ENCODE results near the gene TAS2R40.

Gene TAS2R40

GRCh38 chr7:143223784-143224183 is 1.9 kb downstream of the TAS2R40 start:
- DNase-seq, result no peak

GRCh38 chr7:143225047-143225446 is 3.2 kb downstream of the TAS2R40 start:
- DNase-seq, result no peak

- DNase-seq, result no peak
These were observed 6.0 kb downstream of the TAS2R40 start for GRCh38 chr7:143227806-143228205.

DNA sequence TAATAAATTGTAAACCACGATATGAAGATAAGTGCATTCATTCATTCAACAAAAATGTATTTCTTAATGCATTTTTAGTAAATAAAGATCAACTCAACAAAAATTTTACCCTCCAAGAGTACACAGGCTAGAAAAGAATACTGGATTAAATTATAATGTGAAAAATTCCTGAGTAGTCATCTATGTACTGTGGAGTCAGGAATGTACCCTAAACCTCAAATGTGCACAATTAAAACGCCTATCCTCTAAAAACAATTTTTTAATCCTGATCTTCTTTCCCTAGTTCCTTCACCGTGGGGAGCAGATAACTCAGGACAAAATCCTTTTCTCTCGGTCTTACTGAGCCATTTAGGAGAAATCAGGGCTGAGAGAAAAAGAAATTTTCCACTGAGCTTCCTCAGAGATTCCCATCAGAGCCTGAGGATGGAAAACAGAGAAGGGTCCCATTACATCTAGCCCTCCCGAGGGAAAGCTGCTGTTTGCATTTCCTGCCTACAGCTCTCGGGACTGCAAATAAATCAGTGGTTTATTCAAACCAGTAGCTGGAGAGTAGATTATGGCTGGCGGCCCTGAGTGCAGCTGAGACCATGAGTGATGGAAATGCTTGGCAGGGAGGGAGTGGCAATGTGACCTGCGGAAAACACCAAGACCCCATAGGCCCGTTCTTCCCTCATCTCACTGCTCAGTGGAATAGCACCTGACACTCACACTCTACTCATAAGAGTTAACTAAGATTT is 7.4 kb downstream of the TAS2R40 start:
- DNase-seq, result peak in 12 of 51 donors; percentile 5 to 43 (median 16)

GRCh38 chr7:143230602-143231457 is 9.0 kb downstream of the TAS2R40 start:
- DNase-seq, result no peak

DNA sequence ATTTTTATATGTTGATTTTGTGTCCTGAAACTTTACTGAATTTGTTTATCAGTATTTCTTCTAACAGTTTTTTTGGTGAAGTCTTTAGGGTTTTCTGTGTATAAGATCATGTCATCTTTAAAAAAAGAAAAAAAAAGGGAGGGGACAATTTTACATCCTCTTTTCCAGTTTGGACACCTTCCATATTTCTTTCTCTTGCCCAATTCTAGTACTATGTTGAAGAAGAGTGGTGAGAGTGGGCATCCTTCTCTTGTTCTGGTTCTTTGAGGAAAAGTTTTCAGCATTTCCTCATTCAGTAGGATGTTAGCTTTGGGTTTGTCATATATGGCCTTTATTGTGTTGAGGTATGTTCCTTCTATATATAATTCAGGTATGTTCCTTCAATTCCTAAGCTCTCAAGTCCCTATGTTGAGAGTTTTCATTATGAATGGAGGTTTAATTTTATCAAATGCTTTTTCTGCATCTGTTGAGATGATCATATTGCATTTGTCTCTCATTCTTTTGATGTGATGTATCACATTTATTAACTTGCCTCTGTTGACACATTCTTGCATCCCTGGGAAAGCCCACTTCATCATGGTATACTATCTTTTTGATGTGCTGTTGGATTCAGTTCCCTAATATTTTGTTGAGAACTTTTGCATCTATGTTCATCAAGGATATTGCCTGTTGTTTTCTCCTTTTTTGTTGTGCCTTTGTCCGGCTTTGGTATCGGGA is 12.1 kb downstream of the TAS2R40 start:
- no peak for DNase-seq

GRCh38 chr7:143234533-143234875 is 12.7 kb downstream of the TAS2R40 start:
- DNase-seq, result no peak

DNA sequence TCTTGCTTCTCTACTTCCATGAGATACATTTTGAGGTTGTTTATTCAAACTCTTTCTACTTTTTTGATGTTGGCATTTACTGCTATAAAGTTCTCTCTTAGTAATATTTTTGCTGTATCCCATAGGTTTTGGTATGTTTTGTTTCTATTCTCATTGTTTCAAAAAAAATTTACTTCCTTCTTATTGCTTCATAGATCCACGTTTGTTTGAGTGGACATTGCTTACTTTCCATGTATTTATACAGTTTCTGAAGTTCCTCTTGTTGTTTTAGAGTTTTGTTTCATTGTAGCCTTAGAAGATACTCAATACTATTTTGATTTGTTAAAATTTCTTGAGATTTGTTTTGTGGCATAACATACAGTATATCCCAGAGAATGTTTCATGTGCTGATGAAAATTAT is 13.7 kb downstream of the TAS2R40 start:
- DNase-seq, result no peak

DNA sequence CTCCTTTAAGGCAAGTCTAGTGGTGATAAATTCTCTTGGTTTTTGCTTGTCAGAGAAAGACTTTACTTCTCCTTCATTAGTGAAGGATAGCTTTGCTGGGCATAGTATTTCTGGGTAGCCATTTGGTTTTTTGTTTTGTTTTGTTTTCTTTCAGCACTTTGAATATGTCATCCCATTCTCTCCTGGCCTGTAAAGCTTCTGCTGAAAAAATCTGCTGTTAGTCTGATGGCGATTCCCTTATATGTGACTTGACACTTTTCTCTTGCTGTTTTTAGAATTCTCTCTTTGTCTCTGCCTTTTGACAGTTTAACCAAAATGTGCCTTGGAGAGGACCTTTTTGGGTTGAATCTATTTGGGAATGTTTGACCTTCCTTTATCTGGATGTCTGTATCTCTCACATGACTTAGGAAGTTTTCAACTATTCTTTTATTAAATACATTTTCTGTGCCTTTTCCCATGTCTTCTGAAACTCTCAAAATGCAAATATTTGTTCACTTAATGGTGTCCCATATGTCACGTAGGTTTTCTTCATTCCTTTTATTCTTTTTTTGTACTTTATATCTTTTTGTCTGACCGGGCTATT is 14.7 kb downstream of the TAS2R40 start:
- no peak for DNase-seq

DNA sequence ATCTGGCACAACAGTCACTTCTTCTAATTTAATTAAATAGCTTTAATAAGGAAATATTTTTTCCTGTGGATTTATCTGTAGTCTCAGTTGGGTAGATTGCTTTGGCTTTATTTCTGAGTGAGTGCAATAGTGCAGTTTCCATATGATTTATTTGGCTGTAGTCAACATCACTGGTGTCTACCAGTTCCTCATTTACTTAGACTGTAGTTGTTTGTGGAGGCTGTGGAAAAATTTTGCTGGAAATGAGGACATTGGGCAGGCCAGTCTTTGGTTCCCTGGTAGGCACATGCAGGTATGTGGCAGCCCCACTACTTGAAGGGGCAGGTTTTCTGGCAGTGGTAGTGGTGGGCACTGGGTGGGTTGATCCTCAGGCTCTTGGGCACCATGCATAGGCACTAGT is 15.5 kb downstream of the TAS2R40 start:
- no peak for DNase-seq

DNA sequence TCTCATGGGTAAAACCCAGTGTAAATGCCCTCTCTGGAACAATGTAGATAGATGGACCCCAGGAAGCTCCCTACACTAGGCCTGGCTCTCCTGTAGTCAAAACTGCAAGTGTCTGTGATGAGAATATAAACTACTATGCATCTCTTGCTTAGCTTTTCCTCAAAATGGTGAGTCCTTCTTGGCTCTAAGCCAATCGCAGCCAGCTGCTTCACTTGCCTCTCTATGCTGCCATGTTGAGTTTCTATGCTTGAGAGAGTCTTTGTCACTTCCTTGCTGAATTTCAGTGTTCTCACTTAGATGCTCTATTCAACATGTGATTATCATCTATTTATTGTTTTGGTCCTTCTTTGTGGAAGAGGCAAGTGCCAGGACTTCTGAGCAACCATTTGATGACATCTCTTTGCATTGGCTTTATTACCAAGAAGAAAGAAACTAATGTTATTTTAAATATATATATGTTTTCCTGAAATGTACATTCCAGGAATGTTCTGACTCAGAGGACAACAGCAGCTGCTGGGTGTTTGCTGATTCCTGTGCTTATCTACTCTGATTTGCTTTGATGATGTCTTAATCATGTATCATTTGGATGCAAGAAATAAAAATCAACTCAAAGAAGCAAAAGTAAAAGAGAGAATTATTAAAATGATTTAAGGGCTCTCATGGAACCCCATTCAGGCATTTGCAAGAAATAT is 16.6 kb downstream of the TAS2R40 start:
- DNase-seq, result no peak

GRCh38 chr7:143239813-143240212 is 18.0 kb downstream of the TAS2R40 start:
- DNase-seq, result no peak

DNA sequence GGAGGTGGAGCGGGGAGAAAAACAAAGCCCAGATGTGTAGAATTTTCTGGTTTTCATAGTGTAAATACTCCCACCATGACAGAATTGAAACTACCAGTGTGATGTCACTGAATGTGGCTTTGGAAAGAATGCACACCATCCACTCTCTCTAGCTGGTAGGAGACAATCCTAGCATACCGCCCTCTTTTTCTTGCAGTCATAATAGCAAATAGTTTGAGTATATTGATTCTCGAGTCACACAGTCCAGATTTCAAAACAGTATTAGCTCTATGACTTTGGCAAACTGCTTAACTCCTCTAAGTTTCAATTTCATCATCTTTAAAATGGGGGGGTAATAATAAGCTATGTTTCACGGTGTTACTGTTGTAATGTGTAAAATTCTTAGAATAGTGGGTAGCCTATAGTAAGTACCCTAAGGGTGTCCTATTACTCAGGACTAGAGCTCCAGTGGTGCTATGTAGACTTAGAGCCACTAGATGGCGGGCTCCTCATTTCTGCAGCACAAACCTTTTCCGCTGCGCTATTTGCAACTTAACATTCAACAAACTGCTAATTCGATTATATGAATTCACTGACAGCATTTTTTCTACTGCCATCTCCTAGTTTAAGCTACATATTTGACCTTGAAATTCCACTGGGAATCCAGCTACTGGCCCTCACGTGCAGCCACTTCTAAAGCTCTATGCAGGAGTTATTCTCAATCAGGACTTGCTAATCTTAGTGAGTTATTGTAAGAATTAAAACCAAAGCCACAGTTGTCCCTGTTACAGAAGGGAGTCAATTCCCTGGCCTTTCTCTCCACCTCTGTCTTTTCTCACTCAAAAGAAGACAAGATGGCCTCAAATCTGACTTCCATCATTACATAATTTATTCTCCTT is 18.7 kb downstream of the TAS2R40 start:
- DNase-seq, result peak in 33 of 51 donors; percentile 4 to 75 (median 39)

- DNase-seq, result no peak
These were observed 20.5 kb downstream of the TAS2R40 start for GRCh38 chr7:143242306-143242705.

GRCh38 chr7:143243111-143243510 is 21.3 kb downstream of the TAS2R40 start:
- DNase-seq, result no peak

DNA sequence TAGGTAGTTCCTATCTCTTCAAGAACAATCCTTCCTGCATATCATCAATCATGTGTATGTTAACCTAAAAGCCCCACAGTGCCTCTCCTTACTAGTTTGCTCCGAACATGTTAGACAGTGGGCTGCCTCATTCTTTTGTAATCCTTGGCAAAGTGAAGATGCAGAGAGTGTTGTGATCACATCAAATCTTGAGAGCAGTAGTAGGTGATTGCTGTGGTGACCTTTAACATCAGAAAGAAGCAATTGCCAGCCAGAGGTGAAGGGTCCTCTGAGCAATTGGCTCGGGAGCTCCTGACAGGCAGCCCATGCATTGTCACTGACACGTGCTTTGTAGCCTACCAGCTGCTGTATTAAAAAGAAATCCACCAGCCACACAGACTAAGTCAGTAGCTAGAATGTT is 21.8 kb downstream of the TAS2R40 start:
- no peak for DNase-seq

DNA sequence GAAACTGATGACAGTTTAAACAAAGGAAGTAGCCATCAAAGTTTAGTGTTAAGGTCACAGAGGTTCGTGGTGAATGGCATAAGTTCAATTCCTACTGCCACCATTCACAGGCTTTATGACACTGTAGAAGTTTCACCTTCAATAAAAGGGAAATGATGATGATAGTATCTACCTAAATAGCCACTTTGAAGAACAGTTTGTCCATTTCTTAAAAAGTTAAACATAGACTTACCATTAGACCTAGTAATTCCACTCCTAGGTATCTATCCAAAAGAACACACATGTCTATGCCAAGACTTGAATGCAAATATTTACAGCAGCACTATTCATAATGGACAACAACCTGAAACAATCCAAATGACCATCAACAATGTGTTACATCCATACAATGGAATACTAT is 22.5 kb downstream of the TAS2R40 start:
- DNase-seq, result no peak

DNA sequence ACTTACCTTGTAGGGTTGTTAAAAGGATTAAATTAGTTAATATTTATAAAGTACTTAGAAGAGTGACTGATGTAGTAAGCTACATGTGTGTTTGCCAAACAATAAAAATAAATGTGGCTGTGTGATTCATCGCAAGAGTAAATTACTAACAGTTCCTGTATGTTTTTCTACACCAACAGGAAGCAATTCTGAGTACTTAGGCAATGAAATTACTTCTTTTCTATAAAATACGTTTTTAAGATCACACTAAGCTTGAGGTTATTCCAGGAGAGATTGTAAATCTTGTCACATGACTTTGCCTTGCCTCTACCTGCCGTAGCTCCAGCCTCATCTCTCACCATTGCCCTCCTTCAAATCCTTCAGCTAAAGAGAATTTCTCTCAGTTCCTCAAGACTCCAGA is 23.3 kb downstream of the TAS2R40 start:
- DNase-seq, result no peak

GRCh38 chr7:143247372-143247771 is 25.5 kb downstream of the TAS2R40 start:
- no peak for DNase-seq

DNA sequence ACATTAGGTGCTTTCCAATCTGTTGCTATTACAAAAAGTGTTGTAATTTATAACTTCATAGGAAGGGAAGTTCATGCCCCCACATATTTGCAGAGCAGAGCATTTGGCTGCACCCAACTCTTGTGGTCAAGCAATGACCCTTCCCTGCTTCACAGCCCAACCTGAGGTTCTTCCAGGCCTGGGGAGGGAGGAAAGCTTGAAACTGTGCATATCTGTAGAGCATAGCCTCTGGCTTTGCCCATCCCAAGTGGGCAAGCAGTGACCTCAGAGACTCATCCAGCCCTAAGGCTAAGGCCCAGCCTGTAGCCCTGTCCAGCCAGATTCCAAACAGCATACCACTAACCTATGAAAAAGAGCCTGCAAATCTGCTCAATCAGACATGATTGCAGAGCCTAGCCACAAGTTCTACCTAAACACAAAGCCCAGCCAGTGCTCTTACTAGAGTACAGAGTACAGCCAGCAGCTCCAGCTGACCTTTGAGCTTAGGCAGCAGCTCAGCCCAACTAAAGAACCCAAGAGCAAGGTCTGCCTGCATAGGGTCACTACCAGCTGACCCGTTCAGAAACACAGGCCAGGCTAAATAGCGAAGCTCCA is 27.0 kb downstream of the TAS2R40 start:
- no peak for DNase-seq

Data from hypothalamus (tissue), 51 donors.